Fibroblast of lung (primary cell): Measurements from ENCODE around the gene ETNK2. TPM values are rescaled to one million over a fixed set of nuclear protein-coding genes. Genes with fewer than 3 reads are reported as not detected.

ENCODE experiments used
- DNase-seq, 2 donors: peaks; one replicate each; pipeline versions ENCODE4 v3.0.0 to v3.0.0-alpha.2; 2010; ENCODE audit warnings: low read depth in 2 of 2
- H2AFZ ChIP-seq: 2 replicates; pipeline ENCODE4 v1.5.1; 2012; ENCODE audit warnings: low read length, control low read depth, inconsistent platforms
- H3K27ac ChIP-seq: 2 replicates; pipeline ENCODE4 v1.5.1; 2011; ENCODE audit warnings: low read length, control low read depth; ENCODE audit not compliant: insufficient read depth
- H3K27me3 ChIP-seq: 2 replicates; pipeline ENCODE4 v1.5.1; 2011; ENCODE audit warnings: mild to moderate bottlenecking, low read length; ENCODE audit not compliant: control insufficient read depth, insufficient read depth
- H3K36me3 ChIP-seq: 2 replicates; pipeline ENCODE4 v1.5.1; 2011; ENCODE audit warnings: low read length; ENCODE audit not compliant: control insufficient read depth, insufficient read depth
- H3K4me1 ChIP-seq: 2 replicates; pipeline ENCODE4 v1.5.1; 2011; ENCODE audit warnings: low read length; ENCODE audit not compliant: control insufficient read depth, insufficient read depth; ENCODE audit errors: extremely low read depth
- H3K4me2 ChIP-seq: 2 replicates; pipeline ENCODE4 v1.5.1; 2011; ENCODE audit warnings: low read length, control low read depth; ENCODE audit not compliant: insufficient read depth; ENCODE audit errors: extremely low read depth
- H3K4me3 ChIP-seq, 4 experiments: fragments of 200-600 bp in 1 of 4; sonication (generic) in 1 of 4; replicated peaks in 1 of 4; 2 replicates each; pipeline ENCODE4 v1.5.1; 2011 to 2016; ENCODE audit warnings: low read length in 4 of 4, low read depth in 3 of 4, mild to moderate bottlenecking in 3 of 4, control low read depth in 2 of 4, inconsistent platforms in 1 of 4, mixed read lengths in 1 of 4; ENCODE audit not compliant: insufficient read depth in 1 of 4; ENCODE audit errors: control extremely low read depth in 1 of 4
- H3K79me2 ChIP-seq: 2 replicates; pipeline ENCODE4 v1.5.1; 2012; ENCODE audit warnings: mild to moderate bottlenecking, low read length, inconsistent platforms; ENCODE audit not compliant: control insufficient read depth, insufficient read depth
- H3K9ac ChIP-seq: 2 replicates; pipeline ENCODE4 v1.5.1; 2011; ENCODE audit warnings: mild to moderate bottlenecking, low read length, control low read depth; ENCODE audit not compliant: insufficient read depth
- H3K9me3 ChIP-seq: 2 replicates; pipeline ENCODE4 v1.5.1; 2012; ENCODE audit warnings: low read depth, low read length; ENCODE audit not compliant: control insufficient read depth, insufficient read depth
- H4K20me1 ChIP-seq: 2 replicates; pipeline ENCODE4 v1.5.1; 2011; ENCODE audit warnings: low read length; ENCODE audit not compliant: control insufficient read depth, insufficient read depth; ENCODE audit errors: extremely low read depth
- EZH2 ChIP-seq: IDR thresholded peaks from 2 replicates; pipeline ENCODE4 v1.5.1; 2012; ENCODE audit warnings: low read length, control low read depth, mild to moderate bottlenecking; ENCODE audit errors: missing control alignments
- polyA plus RNA-seq, 2 donors: library from polyadenylated mRNA; depleted of rRNA in 1 of 2; stranded (reverse) in 1 of 2; unstranded in 1 of 2; fragments of >200 nt; gene quantifications; 2 replicates each; pipeline ENCODE4 v1.2.1, GENCODE V29; 2011 to 2012; ENCODE audit warnings: missing spikeins in 1 of 2
- total RNA-seq: library from RNA; depleted of rRNA; stranded (reverse); fragments of >200 nt; gene quantifications from 2 replicates; pipeline ENCODE4 v1.2.1, GENCODE V29; 2014
- TF ChIP-seq, protein P1 (sequence below), 2 donors: IDR thresholded peaks in 1 of 2; conservative IDR thresholded peaks in 1 of 2; 1 replicate in 1 of 2; 2 replicates in 1 of 2; pipeline ENCODE4 v1.5.1; 2011 to 2012; ENCODE audit warnings: low read length in 2 of 2, control low read depth in 1 of 2, inconsistent platforms in 1 of 2, low read depth in 1 of 2, mild to moderate bottlenecking in 1 of 2

ETNK2 gene
- total and polyA plus RNA-seq, 2 donors (not counting 1 experiment from before 2014, with no cell fraction given): 1.7 to 4.0 TPM

DNA sequence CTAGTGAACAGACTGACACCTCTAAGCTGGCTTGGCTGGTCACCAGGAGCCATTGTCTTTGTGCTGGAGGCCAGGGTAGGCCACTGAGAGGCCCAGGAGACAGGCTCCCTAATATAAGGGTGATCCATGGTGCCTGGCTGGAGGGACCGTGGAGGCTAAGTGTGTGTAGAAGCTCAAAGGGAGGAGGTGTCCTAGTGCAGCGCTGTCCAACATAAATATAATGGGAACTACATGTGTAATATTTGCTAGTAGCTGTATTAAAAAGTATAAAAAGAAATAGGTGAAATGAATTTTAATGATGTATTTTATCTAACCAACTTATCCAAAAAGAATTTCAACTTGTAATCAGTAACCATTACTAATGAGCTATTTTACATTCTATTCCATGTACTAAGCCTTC, 44.0 kb downstream of the ETNK2 start:
- no peak overlapping the region for H3K9ac ChIP-seq
- no peak for TF ChIP-seq EZH2
- TF ChIP-seq, protein P1, sequence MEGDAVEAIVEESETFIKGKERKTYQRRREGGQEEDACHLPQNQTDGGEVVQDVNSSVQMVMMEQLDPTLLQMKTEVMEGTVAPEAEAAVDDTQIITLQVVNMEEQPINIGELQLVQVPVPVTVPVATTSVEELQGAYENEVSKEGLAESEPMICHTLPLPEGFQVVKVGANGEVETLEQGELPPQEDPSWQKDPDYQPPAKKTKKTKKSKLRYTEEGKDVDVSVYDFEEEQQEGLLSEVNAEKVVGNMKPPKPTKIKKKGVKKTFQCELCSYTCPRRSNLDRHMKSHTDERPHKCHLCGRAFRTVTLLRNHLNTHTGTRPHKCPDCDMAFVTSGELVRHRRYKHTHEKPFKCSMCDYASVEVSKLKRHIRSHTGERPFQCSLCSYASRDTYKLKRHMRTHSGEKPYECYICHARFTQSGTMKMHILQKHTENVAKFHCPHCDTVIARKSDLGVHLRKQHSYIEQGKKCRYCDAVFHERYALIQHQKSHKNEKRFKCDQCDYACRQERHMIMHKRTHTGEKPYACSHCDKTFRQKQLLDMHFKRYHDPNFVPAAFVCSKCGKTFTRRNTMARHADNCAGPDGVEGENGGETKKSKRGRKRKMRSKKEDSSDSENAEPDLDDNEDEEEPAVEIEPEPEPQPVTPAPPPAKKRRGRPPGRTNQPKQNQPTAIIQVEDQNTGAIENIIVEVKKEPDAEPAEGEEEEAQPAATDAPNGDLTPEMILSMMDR (conservative IDR thresholded peaks at IDR 0.05 in 1 of 2, IDR thresholded peaks at IDR 0.05 in 1 of 2; ENCODE audit: low read depth in 1 of 2, low read length in 2 of 2): no peak
- no peak overlapping the region for H2AFZ ChIP-seq
- H3K27me3 ChIP-seq: no peaks in the 10 kb centered on the region
- H3K4me2 ChIP-seq: no peak overlapping the region
- peaks cover 15% of the 10 kb centered on the region for H3K4me1 ChIP-seq
- H3K9me3 ChIP-seq: no peaks in the 10 kb centered on the region
- no peak for DNase-seq
- no peaks in the 10 kb centered on the region for H3K79me2 ChIP-seq
- H3K27ac ChIP-seq: no peak overlapping the region
- H3K36me3 ChIP-seq: no peaks in the 10 kb centered on the region
- no peak overlapping the region for H3K4me3 ChIP-seq
- H4K20me1 ChIP-seq: no peaks in the 10 kb centered on the region

DNA sequence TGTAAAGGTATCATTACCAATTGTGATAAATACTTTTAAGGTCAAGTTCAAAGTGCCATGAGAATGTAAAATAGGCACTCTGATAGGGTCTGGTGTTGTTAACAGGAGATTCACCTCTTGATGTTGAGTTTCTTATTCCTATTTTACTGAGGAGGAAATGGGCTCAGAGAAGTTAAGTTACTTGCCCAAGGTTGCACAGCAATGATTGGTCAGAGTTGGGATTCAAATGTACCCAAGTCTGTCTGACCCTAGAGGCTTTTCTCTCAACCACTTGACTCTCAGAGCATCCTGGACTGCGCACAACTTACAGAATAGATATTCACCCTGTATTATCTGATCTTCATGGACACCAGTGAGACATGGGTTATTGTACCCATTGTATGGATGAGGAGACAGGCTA, 45.0 kb downstream of the ETNK2 start:
- H2AFZ ChIP-seq: no peak overlapping the region
- H3K4me1 ChIP-seq: peaks cover 18% of the 10 kb centered on the region
- no peaks in the 10 kb centered on the region for H3K36me3 ChIP-seq
- no peak for DNase-seq
- no peak overlapping the region for H3K4me3 ChIP-seq
- H4K20me1 ChIP-seq: no peaks in the 10 kb centered on the region
- no peaks in the 10 kb centered on the region for H3K79me2 ChIP-seq
- H3K9me3 ChIP-seq: no peaks in the 10 kb centered on the region
- no peak overlapping the region for H3K27ac ChIP-seq
- H3K9ac ChIP-seq: no peak overlapping the region
- H3K27me3 ChIP-seq: no peaks in the 10 kb centered on the region
- no peak overlapping the region for H3K4me2 ChIP-seq
- no peak for TF ChIP-seq EZH2

DNA sequence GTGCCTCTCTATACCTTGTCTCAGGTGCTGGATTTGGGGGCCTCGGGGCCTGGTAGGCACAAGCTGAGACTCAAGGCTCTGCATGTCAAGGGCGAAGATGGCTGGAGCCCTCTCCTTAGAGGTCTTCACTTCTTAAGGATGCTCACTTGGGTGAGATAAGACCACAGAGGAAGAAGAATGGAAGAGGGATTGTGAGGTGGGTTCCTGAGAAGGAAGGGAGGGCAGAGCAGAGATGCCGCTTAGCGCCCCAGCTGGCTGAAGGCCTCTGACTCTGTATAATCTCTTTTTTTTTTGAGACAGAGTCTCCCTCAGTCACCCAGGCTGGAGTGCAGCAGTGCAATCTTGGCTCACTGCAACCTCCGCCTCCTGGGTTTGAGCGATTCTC, 46.7 kb downstream of the ETNK2 start:
- no peak overlapping the region for H3K9ac ChIP-seq
- H3K27me3 ChIP-seq: no peaks in the 10 kb centered on the region
- no peak overlapping the region for H2AFZ ChIP-seq
- DNase-seq: no peak
- no peaks in the 10 kb centered on the region for H3K36me3 ChIP-seq
- no peaks in the 10 kb centered on the region for H4K20me1 ChIP-seq
- no peaks in the 10 kb centered on the region for H3K9me3 ChIP-seq
- peaks cover 18% of the 10 kb centered on the region for H3K4me1 ChIP-seq
- H3K4me2 ChIP-seq: no peak overlapping the region
- H3K79me2 ChIP-seq: no peaks in the 10 kb centered on the region
- H3K27ac ChIP-seq: no peak overlapping the region
- H3K4me3 ChIP-seq: no peak overlapping the region
- TF ChIP-seq, protein P1 (conservative IDR thresholded peaks at IDR 0.05 in 1 of 2, IDR thresholded peaks at IDR 0.05 in 1 of 2; ENCODE audit: low read depth in 1 of 2, low read length in 2 of 2): no peak
- no peak for TF ChIP-seq EZH2
